ENCODE measurements around the gene CENPX. TPM values are rescaled to one million over a fixed set of nuclear protein-coding genes. Genes with fewer than 3 reads are reported as not detected.

CENPX gene
- total and polyA plus RNA-seq, 4 donors: 31.0 to 109 (median 70.9) TPM

GRCh38 chr17:82037092-82037888, 14.6 kb upstream of the CENPX start, which contains the start of gene DCXR:
TSS of gene DCXR (minus strand) at chr17:82037697. CDS start at chr17:82037682, 15 bp downstream.
- Histone ChIP-seq H3K9me3 (ENCODE audit: control insufficient read depth, low read length) (no peaks in the 10 kb centered on the region), H3K36me3 (ENCODE audit: control insufficient read depth in 1 of 2, insufficient read depth in 2 of 2, low read length in 1 of 2) (no peaks in the 10 kb centered on the region), H3K4me1 (ENCODE audit: control insufficient read depth in 1 of 2, insufficient read depth in 2 of 2, low read length in 2 of 2) (no peaks in the 10 kb centered on the region), H3K27me3 (ENCODE audit: control insufficient read depth in 1 of 2, insufficient read depth in 2 of 2, low read length in 1 of 2) (no peaks in the 10 kb centered on the region), H3K4me3 (ENCODE audit: low read length in 2 of 2) (peak within 1 kb of the TSS; percentile 15 to 22), H3K27ac (ENCODE audit: low read depth in 1 of 2, low read length in 2 of 2) (peak within 1 kb of the TSS; percentile 20 to 85)
- 0 to 1% methylated on average over 67 to 92 of the region's 92 CpGs for WGBS, 2 donors
- intact Hi-C loops (cut with DNase I): loop anchor here (5.0 to 10.0 kb wide), 2 partner anchors 60 to 288 kb away; partner anchors contain the start of gene FASN (in 1 of the 2)
- DNase-seq (peak; percentile 98 to 99), ATAC-seq (ENCODE audit: low FRiP score) (peak; percentile 97)

GRCh38 chr17:82036634-82037091, 14.0 kb upstream of the CENPX start:
- DNase-seq (no peak), ATAC-seq (ENCODE audit: low FRiP score) (peak; percentile 0)
- peak overlapping the region; percentile 15 to 22 for H3K4me3 ChIP-seq (ENCODE audit: low read length in 2 of 2)
- WGBS, 2 donors: 47 to 49% methylated on average over 23 of the region's 23 CpGs
- intact Hi-C loops (cut with DNase I): loop anchor here (5.0 to 10.0 kb wide), 2 partner anchors 61 to 288 kb away; partner anchors contain the start of gene FASN (in 1 of the 2)
- H3K36me3 ChIP-seq (ENCODE audit: control insufficient read depth in 1 of 2, insufficient read depth in 2 of 2, low read length in 1 of 2): no peaks in the 10 kb centered on the region
- no peaks in the 10 kb centered on the region for H3K27me3 ChIP-seq (ENCODE audit: control insufficient read depth in 1 of 2, insufficient read depth in 2 of 2, low read length in 1 of 2)
- peak overlapping the region; percentile 20 to 42 for H3K27ac ChIP-seq (ENCODE audit: low read depth in 1 of 2, low read length in 2 of 2)
- H3K9me3 ChIP-seq (ENCODE audit: control insufficient read depth, low read length): no peaks in the 10 kb centered on the region
- no peaks in the 10 kb centered on the region for H3K4me1 ChIP-seq (ENCODE audit: control insufficient read depth in 1 of 2, insufficient read depth in 2 of 2, low read length in 2 of 2)

DNA sequence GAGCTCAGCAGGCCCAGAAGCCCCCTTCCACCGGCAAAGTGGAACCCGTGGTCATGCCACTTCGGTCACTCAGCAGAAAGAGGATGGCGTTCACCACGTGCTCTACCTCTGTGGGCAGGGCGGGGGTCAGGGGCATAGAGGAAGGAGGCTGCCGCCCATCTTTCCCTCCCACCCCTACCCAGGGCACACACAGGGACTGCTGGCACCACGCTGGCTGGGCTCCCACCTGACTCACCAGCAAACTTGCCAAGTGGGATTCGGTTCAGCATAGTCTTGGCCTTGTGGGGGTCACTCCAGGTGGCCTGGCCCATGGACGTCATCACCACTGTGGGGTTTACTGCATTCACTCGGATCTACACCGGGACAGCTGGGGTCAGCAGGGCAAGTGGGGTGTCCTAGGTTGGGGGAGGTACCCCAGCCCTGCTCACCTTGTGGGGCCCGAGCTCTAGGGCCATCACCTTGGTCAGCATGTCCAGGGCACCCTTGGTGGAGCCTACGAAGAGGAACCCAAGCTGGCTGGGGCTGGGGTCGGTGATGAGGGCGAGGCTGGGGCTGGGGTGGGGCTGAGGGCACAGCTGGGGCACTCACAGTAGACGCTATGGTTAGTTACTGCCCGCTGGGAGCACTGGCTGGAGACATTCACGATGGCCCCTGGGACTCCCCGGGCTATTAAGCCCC, 13.4 kb upstream of the CENPX start:
- no peak for DNase-seq
- Histone ChIP-seq H3K27me3 (ENCODE audit: control insufficient read depth in 1 of 2, insufficient read depth in 2 of 2, low read length in 1 of 2) (no peaks in the 10 kb centered on the region), H3K4me3 (ENCODE audit: low read length in 2 of 2) (no peak overlapping the region), H3K4me1 (ENCODE audit: control insufficient read depth in 1 of 2, insufficient read depth in 2 of 2, low read length in 2 of 2) (no peaks in the 10 kb centered on the region), H3K36me3 (ENCODE audit: control insufficient read depth in 1 of 2, insufficient read depth in 2 of 2, low read length in 1 of 2) (no peaks in the 10 kb centered on the region), H3K9me3 (ENCODE audit: control insufficient read depth, low read length) (no peaks in the 10 kb centered on the region), H3K27ac (ENCODE audit: low read depth in 1 of 2, low read length in 2 of 2) (no peak overlapping the region)
- intact Hi-C loops (cut with DNase I): loop anchor here (5.0 to 10.0 kb wide), 2 partner anchors 61 to 289 kb away; partner anchors contain the start of gene FASN (in 1 of the 2)
- no peak for ATAC-seq (ENCODE audit: low FRiP score)
- WGBS, 2 donors: 84% methylated on average over 20 of the region's 20 CpGs

GRCh38 chr17:82035488-82035887, 12.8 kb upstream of the CENPX start:
- Histone ChIP-seq H3K27me3 (ENCODE audit: control insufficient read depth in 1 of 2, insufficient read depth in 2 of 2, low read length in 1 of 2) (no peaks in the 10 kb centered on the region), H3K4me3 (ENCODE audit: low read length in 2 of 2) (no peak overlapping the region), H3K27ac (ENCODE audit: low read depth in 1 of 2, low read length in 2 of 2) (no peak overlapping the region), H3K9me3 (ENCODE audit: control insufficient read depth, low read length) (no peaks in the 10 kb centered on the region), H3K36me3 (ENCODE audit: control insufficient read depth in 1 of 2, insufficient read depth in 2 of 2, low read length in 1 of 2) (no peaks in the 10 kb centered on the region), H3K4me1 (ENCODE audit: control insufficient read depth in 1 of 2, insufficient read depth in 2 of 2, low read length in 2 of 2) (no peaks in the 10 kb centered on the region)
- ATAC-seq (ENCODE audit: low FRiP score) (no peak), DNase-seq (no peak)
- WGBS, 2 donors: 94 to 95% methylated on average over 8 of the region's 8 CpGs
- intact Hi-C loops (cut with DNase I): loop anchor here (5.0 to 10.0 kb wide), 2 partner anchors 62 to 289 kb away; partner anchors contain the start of gene FASN (in 1 of the 2)

GRCh38 chr17:82034371-82035011, 11.8 kb upstream of the CENPX start:
- 86 to 88% methylated on average over 23 of the region's 23 CpGs for WGBS, 2 donors
- DNase-seq: no peak
- intact Hi-C loops (cut with DNase I): loop anchor here (5.0 to 10.0 kb wide), 2 partner anchors 63 to 290 kb away; partner anchors contain the start of gene FASN (in 1 of the 2)

GRCh38 chr17:82033359-82034085, 10.8 kb upstream of the CENPX start:
- DNase-seq: no peak
- WGBS, 2 donors: 94 to 95% methylated on average over 34 to 38 of the region's 38 CpGs
- Histone ChIP-seq H3K36me3 (ENCODE audit: control insufficient read depth in 1 of 2, insufficient read depth in 2 of 2, low read length in 1 of 2) (no peaks in the 10 kb centered on the region), H3K27me3 (ENCODE audit: control insufficient read depth in 1 of 2, insufficient read depth in 2 of 2, low read length in 1 of 2) (no peaks in the 10 kb centered on the region), H3K4me3 (ENCODE audit: low read length in 2 of 2) (no peak overlapping the region), H3K4me1 (ENCODE audit: control insufficient read depth in 1 of 2, insufficient read depth in 2 of 2, low read length in 2 of 2) (no peaks in the 10 kb centered on the region), H3K27ac (ENCODE audit: low read depth in 1 of 2, low read length in 2 of 2) (no peak overlapping the region), H3K9me3 (ENCODE audit: control insufficient read depth, low read length) (no peaks in the 10 kb centered on the region)
- intact Hi-C loops (cut with DNase I): loop anchor here (10.0 kb wide), 1 partner anchor 291 kb away; no protein-coding TSS in a partner anchor
- ATAC-seq (ENCODE audit: low FRiP score): no peak

More at GRCh38 chr17:82034371-82035011, 11.8 kb upstream of the CENPX start:
- no peaks in the 10 kb centered on the region for H3K4me1 ChIP-seq (ENCODE audit: control insufficient read depth in 1 of 2, insufficient read depth in 2 of 2, low read length in 2 of 2)
- H3K27me3 ChIP-seq (ENCODE audit: control insufficient read depth in 1 of 2, insufficient read depth in 2 of 2, low read length in 1 of 2): no peaks in the 10 kb centered on the region
- H3K36me3 ChIP-seq (ENCODE audit: control insufficient read depth in 1 of 2, insufficient read depth in 2 of 2, low read length in 1 of 2): no peaks in the 10 kb centered on the region
- H3K27ac ChIP-seq (ENCODE audit: low read depth in 1 of 2, low read length in 2 of 2): no peak overlapping the region
- no peaks in the 10 kb centered on the region for H3K9me3 ChIP-seq (ENCODE audit: control insufficient read depth, low read length)
- H3K4me3 ChIP-seq (ENCODE audit: low read length in 2 of 2): no peak overlapping the region
- no peak for ATAC-seq (ENCODE audit: low FRiP score)

GRCh38 chr17:82031885-82032627, 9.4 kb upstream of the CENPX start:
- H3K27ac ChIP-seq (ENCODE audit: low read depth in 1 of 2, low read length in 2 of 2): no peak overlapping the region
- intact Hi-C loops (cut with DNase I): loop anchor here (2.0 to 10.0 kb wide), 2 partner anchors 123 to 293 kb away; no protein-coding TSS in a partner anchor
- 18 to 22% methylated on average over 32 to 59 of the region's 59 CpGs for WGBS, 2 donors
- DNase-seq (no peak), ATAC-seq (ENCODE audit: low FRiP score) (no peak)
- no peaks in the 10 kb centered on the region for H3K4me1 ChIP-seq (ENCODE audit: control insufficient read depth in 1 of 2, insufficient read depth in 2 of 2, low read length in 2 of 2)
- H3K4me3 ChIP-seq (ENCODE audit: low read length in 2 of 2): no peak overlapping the region
- H3K36me3 ChIP-seq (ENCODE audit: control insufficient read depth in 1 of 2, insufficient read depth in 2 of 2, low read length in 1 of 2): no peaks in the 10 kb centered on the region
- no peaks in the 10 kb centered on the region for H3K9me3 ChIP-seq (ENCODE audit: control insufficient read depth, low read length)
- no peaks in the 10 kb centered on the region for H3K27me3 ChIP-seq (ENCODE audit: control insufficient read depth in 1 of 2, insufficient read depth in 2 of 2, low read length in 1 of 2)

Data from aorta (tissue), 5 donors.